Measurements from ENCODE around the gene UPB1.

DNA sequence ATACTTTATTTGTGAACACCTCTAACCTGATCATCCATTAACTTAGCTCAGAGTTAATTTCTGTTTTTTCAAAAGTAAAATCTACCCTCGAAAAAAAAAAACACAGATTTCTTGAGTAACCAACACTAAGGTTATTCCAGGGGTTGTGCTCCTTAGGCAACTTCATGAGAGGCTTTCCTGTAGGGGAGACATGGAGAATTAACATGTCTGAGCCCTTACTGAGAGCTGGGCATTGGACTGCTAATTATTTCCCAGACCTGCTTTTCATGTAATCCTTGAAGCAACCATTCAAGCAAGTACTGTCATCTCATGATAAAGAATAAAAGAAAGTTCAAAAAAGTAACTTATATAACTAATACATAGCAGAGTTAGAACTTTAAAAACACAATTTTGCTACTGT lies 13.5 kb upstream of the UPB1 start:
- TF ChIP-seq, protein P1, sequence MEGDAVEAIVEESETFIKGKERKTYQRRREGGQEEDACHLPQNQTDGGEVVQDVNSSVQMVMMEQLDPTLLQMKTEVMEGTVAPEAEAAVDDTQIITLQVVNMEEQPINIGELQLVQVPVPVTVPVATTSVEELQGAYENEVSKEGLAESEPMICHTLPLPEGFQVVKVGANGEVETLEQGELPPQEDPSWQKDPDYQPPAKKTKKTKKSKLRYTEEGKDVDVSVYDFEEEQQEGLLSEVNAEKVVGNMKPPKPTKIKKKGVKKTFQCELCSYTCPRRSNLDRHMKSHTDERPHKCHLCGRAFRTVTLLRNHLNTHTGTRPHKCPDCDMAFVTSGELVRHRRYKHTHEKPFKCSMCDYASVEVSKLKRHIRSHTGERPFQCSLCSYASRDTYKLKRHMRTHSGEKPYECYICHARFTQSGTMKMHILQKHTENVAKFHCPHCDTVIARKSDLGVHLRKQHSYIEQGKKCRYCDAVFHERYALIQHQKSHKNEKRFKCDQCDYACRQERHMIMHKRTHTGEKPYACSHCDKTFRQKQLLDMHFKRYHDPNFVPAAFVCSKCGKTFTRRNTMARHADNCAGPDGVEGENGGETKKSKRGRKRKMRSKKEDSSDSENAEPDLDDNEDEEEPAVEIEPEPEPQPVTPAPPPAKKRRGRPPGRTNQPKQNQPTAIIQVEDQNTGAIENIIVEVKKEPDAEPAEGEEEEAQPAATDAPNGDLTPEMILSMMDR (IDR thresholded peaks at IDR 0.05) = no peak
- TF ChIP-seq EP300 (IDR thresholded peaks at IDR 0.05) (no peak), POLR2A (IDR thresholded peaks at IDR 0.05) (no peak)
